Neural progenitor cell (in vitro differentiated cells): ENCODE measurements around the gene TRPM3. TPM values are rescaled to one million over a fixed set of nuclear protein-coding genes. Genes with fewer than 3 reads are reported as not detected.
A peak's percentile ranks its signal among the peaks of the same experiment; 100 is the strongest.

Experiments used
- DNase-seq: peaks from one replicate; pipeline ENCODE4 v3.0.0-alpha.2; 2016; ENCODE audit warnings: low spot score
- H2AFZ ChIP-seq: fragments of 200-600 bp; sonication (generic); replicated peaks from 2 replicates; pipeline ENCODE4 v1.6.1; 2016; ENCODE audit warnings: antibody characterized with exemption
- H3F3A ChIP-seq: fragments of 200-600 bp; sonication (generic); 2 replicates; pipeline ENCODE4 v1.6.1; 2016; ENCODE audit warnings: antibody characterized with exemption, low read depth
- H3K27ac ChIP-seq: fragments of 200-600 bp; sonication (generic); 2 replicates; pipeline ENCODE4 v1.5.1; 2016; ENCODE audit warnings: mild to moderate bottlenecking
- H3K27me3 ChIP-seq: fragments of 200-600 bp; sonication (generic); 2 replicates; pipeline ENCODE4 v1.6.1; 2016; ENCODE audit warnings: mild to moderate bottlenecking, moderate library complexity
- H3K36me3 ChIP-seq: fragments of 200-600 bp; sonication (generic); 2 replicates; pipeline ENCODE4 v1.5.1; 2016
- H3K4me1 ChIP-seq: fragments of 200-600 bp; sonication (generic); 2 replicates; pipeline ENCODE4 v1.6.1; 2016; ENCODE audit warnings: mixed run types
- H3K4me2 ChIP-seq: fragments of 200-600 bp; sonication (generic); 2 replicates; pipeline ENCODE4 v1.6.1; 2016
- H3K4me3 ChIP-seq: fragments of 200-600 bp; sonication (generic); 2 replicates; pipeline ENCODE4 v1.5.1; 2016
- H3K79me2 ChIP-seq: fragments of 200-600 bp; sonication (generic); 2 replicates; pipeline ENCODE4 v1.6.1; 2016; ENCODE audit warnings: low read depth
- H3K9ac ChIP-seq: fragments of 200-600 bp; sonication (generic); 2 replicates; pipeline ENCODE4 v1.6.1; 2016
- H3K9me3 ChIP-seq: fragments of 200-600 bp; sonication (generic); 2 replicates; pipeline ENCODE4 v1.5.1; 2016; ENCODE audit warnings: low read depth
- H4K20me1 ChIP-seq: fragments of 200-600 bp; sonication (generic); 2 replicates; pipeline ENCODE4 v1.6.1; 2016; ENCODE audit warnings: low read depth
- H3K27ac Mint-ChIP-seq: 3 replicates; pipeline ENCODE4 v1.8.0; 2021; ENCODE audit warnings: mixed read lengths
- H3K27me3 Mint-ChIP-seq: 2 replicates; pipeline ENCODE4 v1.8.0; 2022; ENCODE audit warnings: low read depth, mild to moderate bottlenecking, inconsistent platforms, moderate library complexity, mixed read lengths; ENCODE audit not compliant: insufficient read depth
- H3K36me3 Mint-ChIP-seq: 3 replicates; pipeline ENCODE4 v1.8.0; 2021; ENCODE audit warnings: mixed read lengths
- H3K4me1 Mint-ChIP-seq: 3 replicates; pipeline ENCODE4 v1.8.0; 2021; ENCODE audit warnings: mixed read lengths
- H3K4me3 Mint-ChIP-seq: 3 replicates; pipeline ENCODE4 v1.8.0; 2021; ENCODE audit warnings: mild to moderate bottlenecking, moderate library complexity, mixed read lengths
- H3K9me3 Mint-ChIP-seq: 3 replicates; pipeline ENCODE4 v1.8.0; 2020; ENCODE audit warnings: mixed read lengths
- EZH2 ChIP-seq: fragments of 200-600 bp; sonication (generic); IDR thresholded peaks from 2 replicates; pipeline ENCODE4 v1.6.1; 2017; ENCODE audit warnings: antibody characterized with exemption, mild to moderate bottlenecking, moderate library complexity
- EZH2phosphoT487 ChIP-seq: fragments of 200-600 bp; sonication (generic); IDR thresholded peaks from 2 replicates; pipeline ENCODE4 v1.6.1; 2017; ENCODE audit warnings: antibody characterized with exemption
- total RNA-seq: library from RNA; depleted of rRNA; stranded (reverse); fragments of >200 nt; gene quantifications from 2 replicates; pipeline ENCODE4 v1.2.3, GENCODE V29; 2015; ENCODE audit warnings: low replicate concordance
- TF ChIP-seq, protein P1 (sequence below): fragments of 200-600 bp; sonication (generic); IDR thresholded peaks from 2 replicates; pipeline ENCODE4 v1.5.1; 2017; ENCODE audit warnings: antibody characterized with exemption, mild to moderate bottlenecking

Gene TRPM3
- total RNA-seq, 1 donor from 2014 or later, result 37.2 TPM

DNA sequence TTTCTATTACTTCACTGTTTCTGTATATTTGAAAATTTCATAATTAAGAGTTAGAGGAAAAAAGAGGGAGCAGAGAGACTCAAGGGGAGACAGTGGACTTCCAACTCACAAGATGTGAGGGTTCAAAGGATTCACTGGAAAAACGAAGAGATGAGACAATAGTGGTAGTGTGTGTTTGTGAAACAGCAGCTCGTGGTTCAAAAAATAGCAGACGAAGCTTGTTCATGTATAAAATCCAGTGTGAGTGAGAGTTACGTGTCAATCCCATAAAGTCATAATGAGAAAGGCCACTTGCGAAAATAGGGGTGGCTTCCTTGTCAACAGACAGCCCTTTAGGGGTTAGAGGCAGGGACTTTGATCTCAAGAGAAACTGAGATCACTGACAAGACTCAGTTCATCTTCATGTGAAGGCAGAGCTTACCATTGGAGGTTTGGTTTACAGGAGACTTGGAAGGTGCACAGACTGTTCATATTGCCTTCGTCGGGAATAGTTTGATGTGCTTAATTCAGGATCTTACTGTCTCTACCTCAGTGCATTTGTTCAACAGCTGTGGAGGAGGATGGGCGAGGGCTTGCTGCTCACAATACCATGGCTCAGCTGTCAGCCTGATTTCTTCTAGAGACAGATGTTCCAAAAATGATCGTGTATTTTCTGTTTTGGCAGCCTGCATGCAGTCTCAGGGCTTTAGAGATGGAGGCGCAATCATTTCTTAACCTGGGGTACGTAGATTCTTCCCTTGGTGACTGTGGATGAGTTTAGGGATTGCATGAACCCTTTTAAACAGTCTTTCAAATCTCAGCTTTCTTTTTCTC, 601.3 kb downstream of the TRPM3 start:
- no peak overlapping the region for H3K4me3 Mint-ChIP-seq
- H3K4me1 ChIP-seq, result no peaks in the 10 kb centered on the region
- H3K9me3 ChIP-seq, result no peaks in the 10 kb centered on the region
- H3K36me3 Mint-ChIP-seq, result no peaks in the 10 kb centered on the region
- no peak overlapping the region for H3K4me3 ChIP-seq
- peaks cover 9% of the 10 kb centered on the region for H3K9me3 Mint-ChIP-seq
- no peaks in the 10 kb centered on the region for H3F3A ChIP-seq
- peaks cover 3% of the 10 kb centered on the region for H3K27me3 Mint-ChIP-seq
- H3K4me1 Mint-ChIP-seq, result no peaks in the 10 kb centered on the region
- peak overlapping the region; percentile 69 for H2AFZ ChIP-seq
- H4K20me1 ChIP-seq, result no peaks in the 10 kb centered on the region
- H3K27ac Mint-ChIP-seq, result no peak overlapping the region
- H3K27ac ChIP-seq, result no peak overlapping the region
- no peaks in the 10 kb centered on the region for H3K27me3 ChIP-seq
- no peak overlapping the region for H3K4me2 ChIP-seq
- DNase-seq, result no peak
- TF ChIP-seq, protein P1, sequence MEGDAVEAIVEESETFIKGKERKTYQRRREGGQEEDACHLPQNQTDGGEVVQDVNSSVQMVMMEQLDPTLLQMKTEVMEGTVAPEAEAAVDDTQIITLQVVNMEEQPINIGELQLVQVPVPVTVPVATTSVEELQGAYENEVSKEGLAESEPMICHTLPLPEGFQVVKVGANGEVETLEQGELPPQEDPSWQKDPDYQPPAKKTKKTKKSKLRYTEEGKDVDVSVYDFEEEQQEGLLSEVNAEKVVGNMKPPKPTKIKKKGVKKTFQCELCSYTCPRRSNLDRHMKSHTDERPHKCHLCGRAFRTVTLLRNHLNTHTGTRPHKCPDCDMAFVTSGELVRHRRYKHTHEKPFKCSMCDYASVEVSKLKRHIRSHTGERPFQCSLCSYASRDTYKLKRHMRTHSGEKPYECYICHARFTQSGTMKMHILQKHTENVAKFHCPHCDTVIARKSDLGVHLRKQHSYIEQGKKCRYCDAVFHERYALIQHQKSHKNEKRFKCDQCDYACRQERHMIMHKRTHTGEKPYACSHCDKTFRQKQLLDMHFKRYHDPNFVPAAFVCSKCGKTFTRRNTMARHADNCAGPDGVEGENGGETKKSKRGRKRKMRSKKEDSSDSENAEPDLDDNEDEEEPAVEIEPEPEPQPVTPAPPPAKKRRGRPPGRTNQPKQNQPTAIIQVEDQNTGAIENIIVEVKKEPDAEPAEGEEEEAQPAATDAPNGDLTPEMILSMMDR, result no peak
- H3K79me2 ChIP-seq, result no peaks in the 10 kb centered on the region
- no peaks in the 10 kb centered on the region for H3K36me3 ChIP-seq
- no peak overlapping the region for H3K9ac ChIP-seq

DNA sequence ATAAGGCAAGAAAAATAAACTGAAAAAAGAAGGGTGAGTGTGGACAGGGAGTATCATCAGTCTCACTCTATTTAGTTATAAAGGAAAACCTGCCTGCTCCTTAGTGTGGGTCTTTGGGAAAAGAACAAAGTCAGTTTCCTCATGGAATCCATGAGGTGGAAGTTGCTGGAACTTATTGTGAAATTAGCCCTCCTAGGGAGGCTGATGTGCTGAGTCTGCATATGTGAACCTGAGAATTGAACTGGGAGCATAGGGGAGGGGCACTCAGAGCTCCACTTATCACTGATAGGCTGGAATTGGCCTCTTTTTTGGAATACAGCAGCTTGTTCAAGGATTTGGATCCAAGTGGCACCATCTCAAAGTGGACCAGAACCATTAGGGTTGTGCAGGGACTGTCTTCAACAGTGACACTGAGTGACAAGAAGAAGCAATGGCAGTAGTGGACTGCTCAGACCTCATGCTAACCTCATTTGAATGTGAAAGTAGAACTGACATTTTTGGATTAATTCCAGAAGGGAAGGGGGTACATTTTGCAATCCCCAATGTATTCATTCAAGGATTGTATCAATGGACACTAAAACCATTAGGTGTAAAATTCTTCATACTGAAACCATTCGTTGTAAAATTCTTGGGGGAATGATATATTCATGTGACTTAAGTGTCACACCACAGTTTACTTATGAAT, 603.4 kb downstream of the TRPM3 start:
- TF ChIP-seq, protein P1, result no peak
- TF ChIP-seq EZH2phosphoT487 (no peak), EZH2 (no peak)
- no peaks in the 10 kb centered on the region for H3K36me3 Mint-ChIP-seq
- Histone ChIP-seq H3K27me3 (no peaks in the 10 kb centered on the region), H3K79me2 (no peaks in the 10 kb centered on the region), H3K4me1 (no peaks in the 10 kb centered on the region), H2AFZ (no peak overlapping the region), H3K4me2 (no peak overlapping the region), H3K27ac (no peak overlapping the region), H3F3A (no peaks in the 10 kb centered on the region), H3K4me3 (no peak overlapping the region), H4K20me1 (no peaks in the 10 kb centered on the region), H3K36me3 (no peaks in the 10 kb centered on the region), H3K9ac (no peak overlapping the region), H3K9me3 (no peaks in the 10 kb centered on the region)
- no peak overlapping the region for H3K4me3 Mint-ChIP-seq
- no peaks in the 10 kb centered on the region for H3K9me3 Mint-ChIP-seq
- H3K27ac Mint-ChIP-seq, result no peak overlapping the region
- peaks cover 3% of the 10 kb centered on the region for H3K27me3 Mint-ChIP-seq
- no peak for DNase-seq
- H3K4me1 Mint-ChIP-seq, result no peaks in the 10 kb centered on the region

DNA sequence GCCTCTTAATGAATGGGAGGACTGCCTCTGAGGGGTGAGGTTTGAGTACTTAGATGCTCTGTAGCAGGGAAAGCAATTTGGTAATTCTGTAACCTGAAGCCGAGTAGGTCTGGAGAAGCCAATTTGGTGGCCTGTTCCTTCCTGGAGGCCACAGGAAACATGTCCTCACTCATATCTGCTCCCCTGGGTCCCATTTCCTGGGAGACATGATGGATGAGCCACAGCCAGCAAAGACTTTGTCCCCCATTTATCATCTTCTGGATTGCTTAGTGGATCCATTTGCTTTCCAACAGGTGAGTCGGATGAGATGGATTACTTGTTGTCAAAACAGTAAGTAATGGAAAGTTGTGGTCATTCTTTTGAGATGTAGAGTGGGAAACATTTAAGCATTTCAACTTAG, 607.1 kb downstream of the TRPM3 start:
- no peak overlapping the region for H3K4me3 Mint-ChIP-seq
- TF ChIP-seq, protein P1, result no peak
- TF ChIP-seq EZH2phosphoT487, result no peak
- TF ChIP-seq EZH2, result no peak
- no peaks in the 10 kb centered on the region for H3K4me1 Mint-ChIP-seq

More for the DNA sequence above, 607.1 kb downstream of the TRPM3 start:
- H3K36me3 ChIP-seq, result no peaks in the 10 kb centered on the region
- no peak for DNase-seq
- no peaks in the 10 kb centered on the region for H3K9me3 Mint-ChIP-seq
- no peaks in the 10 kb centered on the region for H3K9me3 ChIP-seq
- no peaks in the 10 kb centered on the region for H3K79me2 ChIP-seq
- H3F3A ChIP-seq, result no peaks in the 10 kb centered on the region
- no peaks in the 10 kb centered on the region for H3K36me3 Mint-ChIP-seq
- no peaks in the 10 kb centered on the region for H3K27me3 ChIP-seq
- no peak overlapping the region for H3K27ac Mint-ChIP-seq
- no peak overlapping the region for H3K9ac ChIP-seq
- no peak overlapping the region for H3K27ac ChIP-seq
- no peak overlapping the region for H3K4me3 ChIP-seq
- H3K4me2 ChIP-seq, result no peak overlapping the region
- H4K20me1 ChIP-seq, result no peaks in the 10 kb centered on the region
- H2AFZ ChIP-seq, result no peak overlapping the region
- no peaks in the 10 kb centered on the region for H3K4me1 ChIP-seq
- no peaks in the 10 kb centered on the region for H3K27me3 Mint-ChIP-seq
